Cardiac muscle cell (in vitro differentiated cells and primary cell): ENCODE measurements around the gene SUPT7L. TPM values are rescaled to one million over a fixed set of nuclear protein-coding genes. Genes with fewer than 3 reads are reported as not detected.

Source experiments
- DNase-seq, 2 donors: peaks; one replicate each; pipeline versions ENCODE4 v3.0.0 to v3.0.0-alpha.2; 2010 to 2017; ENCODE audit warnings: low read depth in 1 of 2, low spot score in 1 of 2
- H3K27ac ChIP-seq: fragments of 200-600 bp; sonication (generic); 2 replicates; pipeline ENCODE4 v1.5.1; 2016
- H3K27me3 ChIP-seq: fragments of 200-600 bp; sonication (generic); 2 replicates; pipeline ENCODE4 v1.6.0; 2016; ENCODE audit warnings: control low read depth
- H3K36me3 ChIP-seq: fragments of 200-600 bp; sonication (generic); 2 replicates; pipeline ENCODE4 v1.5.1; 2016; ENCODE audit warnings: control low read depth
- H3K4me1 ChIP-seq: fragments of 200-600 bp; sonication (generic); 2 replicates; pipeline ENCODE4 v1.8.1; 2017; ENCODE audit warnings: low read depth, mild to moderate bottlenecking, mixed run types
- H3K4me3 ChIP-seq: fragments of 200-600 bp; sonication (generic); 2 replicates; pipeline ENCODE4 v1.5.1; 2016; ENCODE audit warnings: mild to moderate bottlenecking
- H3K9me3 ChIP-seq: fragments of 200-600 bp; sonication (generic); 2 replicates; pipeline ENCODE4 v1.5.1; 2017; ENCODE audit warnings: low read depth, mild to moderate bottlenecking, control low read depth
- polyA plus RNA-seq: library from polyadenylated mRNA; unstranded; fragments of >200 nt; fragmentation: Nextera tagmentation; extraction: Ambion mirVana; gene quantifications from 2 replicates; pipeline ENCODE4 v1.2.1, GENCODE V29; 2016
- total RNA-seq: library from RNA; depleted of rRNA; stranded (reverse); fragments of >200 nt; gene quantifications from 2 replicates; pipeline ENCODE4 v1.2.3, GENCODE V29; 2016
- TF ChIP-seq, protein P1 (sequence below): IDR thresholded peaks from 2 replicates; pipeline ENCODE4 v1.5.1; 2012; ENCODE audit warnings: low read depth, mild to moderate bottlenecking, low read length

Gene SUPT7L
- total and polyA plus RNA-seq, 2 experiments from 2014 or later, result 34.3 to 37.8 TPM

GRCh38 chr2:27606611-27607010 is 56.8 kb downstream of the SUPT7L start:
- no peak for DNase-seq
- H3K4me3 ChIP-seq, result no peak overlapping the region
- TF ChIP-seq, protein P1, sequence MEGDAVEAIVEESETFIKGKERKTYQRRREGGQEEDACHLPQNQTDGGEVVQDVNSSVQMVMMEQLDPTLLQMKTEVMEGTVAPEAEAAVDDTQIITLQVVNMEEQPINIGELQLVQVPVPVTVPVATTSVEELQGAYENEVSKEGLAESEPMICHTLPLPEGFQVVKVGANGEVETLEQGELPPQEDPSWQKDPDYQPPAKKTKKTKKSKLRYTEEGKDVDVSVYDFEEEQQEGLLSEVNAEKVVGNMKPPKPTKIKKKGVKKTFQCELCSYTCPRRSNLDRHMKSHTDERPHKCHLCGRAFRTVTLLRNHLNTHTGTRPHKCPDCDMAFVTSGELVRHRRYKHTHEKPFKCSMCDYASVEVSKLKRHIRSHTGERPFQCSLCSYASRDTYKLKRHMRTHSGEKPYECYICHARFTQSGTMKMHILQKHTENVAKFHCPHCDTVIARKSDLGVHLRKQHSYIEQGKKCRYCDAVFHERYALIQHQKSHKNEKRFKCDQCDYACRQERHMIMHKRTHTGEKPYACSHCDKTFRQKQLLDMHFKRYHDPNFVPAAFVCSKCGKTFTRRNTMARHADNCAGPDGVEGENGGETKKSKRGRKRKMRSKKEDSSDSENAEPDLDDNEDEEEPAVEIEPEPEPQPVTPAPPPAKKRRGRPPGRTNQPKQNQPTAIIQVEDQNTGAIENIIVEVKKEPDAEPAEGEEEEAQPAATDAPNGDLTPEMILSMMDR, result no peak
- H3K27ac ChIP-seq, result no peak overlapping the region
- H3K9me3 ChIP-seq, result no peaks in the 10 kb centered on the region
- H3K4me1 ChIP-seq, result no peaks in the 10 kb centered on the region
- no peaks in the 10 kb centered on the region for H3K27me3 ChIP-seq
- H3K36me3 ChIP-seq, result no peaks in the 10 kb centered on the region

Other genes with a start within 250 kb of the SUPT7L start
- gene NRBP1, start 235.0 kb downstream of the SUPT7L start, total RNA-seq, result 82.1 and 122 TPM in 2 replicates
- gene NRBP1, start 235.0 kb downstream of the SUPT7L start, polyA plus RNA-seq, result 147 and 185 TPM in 2 replicates
- gene KRTCAP3, start 221.2 kb downstream of the SUPT7L start, total RNA-seq, result 1.3 and 2.8 TPM in 2 replicates
- gene KRTCAP3, start 221.2 kb downstream of the SUPT7L start, polyA plus RNA-seq, result 2.0 and 4.9 TPM in 2 replicates
- 20.7 and 37.6 TPM in 2 replicates for gene IFT172, start 173.9 kb downstream of the SUPT7L start, total RNA-seq
- gene IFT172, start 173.9 kb downstream of the SUPT7L start, polyA plus RNA-seq, result 35.1 and 35.4 TPM in 2 replicates
- 39.4 and 53.4 TPM in 2 replicates for gene FNDC4, start 168.4 kb downstream of the SUPT7L start, total RNA-seq
- 43.4 and 51.2 TPM in 2 replicates for gene FNDC4, start 168.4 kb downstream of the SUPT7L start, polyA plus RNA-seq
- gene GCKR, start 166.8 kb downstream of the SUPT7L start, total RNA-seq, result not detected in 2 replicates
- not detected in 2 replicates for gene GCKR, start 166.8 kb downstream of the SUPT7L start, polyA plus RNA-seq
- 22.0 and 38.6 TPM in 2 replicates for gene ZNF512, start 80.6 kb downstream of the SUPT7L start, total RNA-seq
- gene ZNF512, start 80.6 kb downstream of the SUPT7L start, polyA plus RNA-seq, result 20.7 and 35.5 TPM in 2 replicates
- 4.2 and 6.1 TPM in 2 replicates for gene CCDC121, start 34.6 kb downstream of the SUPT7L start, total RNA-seq
- gene CCDC121, start 34.6 kb downstream of the SUPT7L start, polyA plus RNA-seq, result 5.1 and 6.1 TPM in 2 replicates
- 24.1 and 30.0 TPM in 2 replicates for gene GPN1, start 34.6 kb downstream of the SUPT7L start, total RNA-seq
- 51.6 and 52.5 TPM in 2 replicates for gene GPN1, start 34.6 kb downstream of the SUPT7L start, polyA plus RNA-seq
- gene SLC4A1AP, start 275 bp upstream of the SUPT7L start, total RNA-seq, result 30.2 and 34.8 TPM in 2 replicates
- gene SLC4A1AP, start 275 bp upstream of the SUPT7L start, polyA plus RNA-seq, result 35.9 and 40.3 TPM in 2 replicates
- 46.6 and 78.6 TPM in 2 replicates for gene MRPL33, start 108.1 kb upstream of the SUPT7L start, total RNA-seq
- 240 and 271 TPM in 2 replicates for gene MRPL33, start 108.1 kb upstream of the SUPT7L start, polyA plus RNA-seq
- gene RBKS, start 226.8 kb upstream of the SUPT7L start, total RNA-seq, result 3.8 and 4.1 TPM in 2 replicates
- gene RBKS, start 226.8 kb upstream of the SUPT7L start, polyA plus RNA-seq, result 6.9 and 9.3 TPM in 2 replicates
- 31.8 and 33.3 TPM in 2 replicates for gene BABAM2, start 227.1 kb upstream of the SUPT7L start, total RNA-seq
- 57.8 and 83.3 TPM in 2 replicates for gene BABAM2, start 227.1 kb upstream of the SUPT7L start, polyA plus RNA-seq